ENCODE data around the gene HDGF.

- TF ChIP-seq CTCF (IDR thresholded peaks at IDR 0.05) (no peak), POLR2A (IDR thresholded peaks at IDR 0.05) (no peak)
Measured at GRCh38 chr1:156765666-156766065, 14.2 kb upstream of the HDGF start.
